PFSK-1 (cell line): ENCODE results near the gene CEACAM1.

Experiments used
- FOXP2 ChIP-seq: optimal IDR thresholded peaks from 2 replicates; pipeline ENCODE3; 2011; ENCODE audit warnings: borderline replicate concordance, control low read depth, inconsistent platforms; ENCODE audit not compliant: insufficient read depth; ENCODE audit errors: extremely low read length, extremely low read depth
- POLR2AphosphoS5 ChIP-seq: IDR thresholded peaks from 2 replicates; pipeline ENCODE4 v1.6.1; 2012; ENCODE audit warnings: low read depth, mild to moderate bottlenecking, control low read depth, low read length, moderate library complexity
- REST ChIP-seq, 2 experiments: IDR thresholded peaks; 2 replicates each; pipeline versions ENCODE4 v1.6.1 to v1.8.0; 2011 to 2012; ENCODE audit warnings: low read depth in 2 of 2, low read length in 2 of 2, control low read depth in 1 of 2, inconsistent platforms in 1 of 2, mild to moderate bottlenecking in 1 of 2, moderate library complexity in 1 of 2; ENCODE audit not compliant: insufficient read depth in 1 of 2
- SIN3A ChIP-seq: IDR thresholded peaks from 2 replicates; pipeline ENCODE4 v1.6.1; 2012; ENCODE audit warnings: mild to moderate bottlenecking, low read length, moderate library complexity, borderline replicate concordance; ENCODE audit not compliant: insufficient read depth
- TAF1 ChIP-seq: IDR thresholded peaks from 2 replicates; pipeline ENCODE4 v1.6.1; 2012; ENCODE audit warnings: low read length, control low read depth, borderline replicate concordance; ENCODE audit not compliant: insufficient read depth

- TF ChIP-seq REST (IDR thresholded peaks at IDR 0.05; ENCODE audit: insufficient read depth in 1 of 2, low read depth in 2 of 2, low read length in 2 of 2) (no peak), POLR2AphosphoS5 (no peak), TAF1 (no peak), SIN3A (no peak), FOXP2 (no peak)
Measured at GRCh38 chr19:42558450-42559150, 30.3 kb upstream of the CEACAM1 start.
